Measurements from ENCODE around the gene BMP10.

The BMP10 gene

DNA sequence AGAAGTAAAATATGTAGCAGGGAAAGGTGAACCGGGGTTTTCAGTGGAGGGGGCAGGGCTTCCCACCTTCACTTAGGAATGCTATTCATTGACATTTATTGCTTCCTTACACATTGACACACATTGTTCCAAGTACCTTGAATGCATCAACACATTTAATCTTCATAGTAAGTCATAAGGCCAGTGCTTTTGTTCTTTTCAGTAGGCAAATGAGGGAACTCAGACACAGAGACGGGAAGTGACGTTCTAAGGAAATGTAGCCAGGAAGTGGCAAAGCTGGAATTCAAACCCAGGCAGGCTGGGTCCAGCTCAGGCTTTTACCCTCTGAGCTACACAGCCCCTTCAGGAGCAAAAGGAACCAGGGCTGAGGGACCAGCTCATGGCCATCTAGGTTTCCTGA is 20.7 kb downstream of the BMP10 start:
- no peak overlapping the region for H3K4me3 ChIP-seq (ENCODE audit: low read depth, low read length)
- peaks cover 6% of the 10 kb centered on the region; the same call in 1 of the 2 replicates for H3K4me1 ChIP-seq (ENCODE audit: control insufficient read depth, insufficient read depth, low read length)
- H3K36me3 ChIP-seq (ENCODE audit: control insufficient read depth, insufficient read depth, low read length): no peaks in the 10 kb centered on the region
- H3K27me3 ChIP-seq (ENCODE audit: control insufficient read depth, insufficient read depth, low read length): no peaks in the 10 kb centered on the region
- H3K9ac ChIP-seq (ENCODE audit: low read length): no peak overlapping the region
- no peaks in the 10 kb centered on the region for H3K9me3 ChIP-seq (ENCODE audit: control insufficient read depth, insufficient read depth, low read depth, low read length)
- H3K27ac ChIP-seq (ENCODE audit: low read depth, low read length): no peak overlapping the region; the same call in 1 of the 2 replicates

DNA sequence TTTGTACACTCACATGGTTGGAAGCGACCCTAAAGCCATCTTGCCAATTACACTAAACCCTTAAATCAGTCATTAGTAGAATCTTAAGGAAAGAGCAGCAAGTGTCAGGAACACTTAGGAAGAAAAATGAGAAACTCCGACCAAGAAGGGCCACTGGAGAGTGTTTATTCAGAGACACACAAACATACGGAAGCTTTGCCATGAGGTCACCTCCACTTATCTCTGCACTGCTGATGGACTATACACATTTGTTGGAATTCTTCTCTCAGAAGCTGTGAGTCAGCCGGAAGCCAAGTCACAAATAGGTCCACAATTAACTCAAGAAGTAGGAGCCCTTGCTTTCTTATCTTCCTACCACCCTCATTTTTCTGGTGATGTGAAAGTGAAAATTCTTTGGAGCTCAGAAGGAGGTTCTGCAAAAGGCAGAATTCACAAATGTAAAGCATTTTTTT is 21.6 kb downstream of the BMP10 start:
- Histone ChIP-seq H3K9me3 (ENCODE audit: control insufficient read depth, insufficient read depth, low read depth, low read length) (no peaks in the 10 kb centered on the region), H3K4me3 (ENCODE audit: low read depth, low read length) (no peak overlapping the region), H3K36me3 (ENCODE audit: control insufficient read depth, insufficient read depth, low read length) (no peaks in the 10 kb centered on the region), H3K27ac (ENCODE audit: low read depth, low read length) (no peak overlapping the region), H3K27me3 (ENCODE audit: control insufficient read depth, insufficient read depth, low read length) (no peaks in the 10 kb centered on the region), H3K9ac (ENCODE audit: low read length) (no peak overlapping the region), H3K4me1 (ENCODE audit: control insufficient read depth, insufficient read depth, low read length) (peaks cover 6% of the 10 kb centered on the region; the same call in 1 of the 2 replicates)

DNA sequence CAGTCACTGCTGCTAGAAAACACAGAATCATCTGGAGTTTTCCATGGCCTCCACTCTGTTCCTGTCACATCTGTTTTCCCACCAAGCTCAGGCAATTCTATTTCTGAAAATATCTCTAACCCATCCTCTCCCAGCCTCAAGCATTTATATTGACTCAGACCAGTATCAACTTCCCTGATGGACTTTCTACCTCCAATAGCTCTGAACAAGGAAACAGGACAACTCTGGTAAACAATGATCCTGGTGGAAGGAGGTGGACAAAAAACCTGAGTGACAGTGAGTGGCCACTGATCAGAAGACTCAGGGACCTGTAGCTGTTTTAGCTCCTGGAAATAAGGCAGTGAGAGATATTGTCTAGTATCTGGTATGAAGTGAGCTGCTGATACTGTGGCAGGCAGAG is 23.4 kb downstream of the BMP10 start:
- Histone ChIP-seq H3K4me1 (ENCODE audit: control insufficient read depth, insufficient read depth, low read length) (peaks cover 6% of the 10 kb centered on the region; the same call in 1 of the 2 replicates), H3K36me3 (ENCODE audit: control insufficient read depth, insufficient read depth, low read length) (no peaks in the 10 kb centered on the region), H3K27ac (ENCODE audit: low read depth, low read length) (no peak overlapping the region), H3K9ac (ENCODE audit: low read length) (no peak overlapping the region), H3K9me3 (ENCODE audit: control insufficient read depth, insufficient read depth, low read depth, low read length) (no peaks in the 10 kb centered on the region), H3K4me3 (ENCODE audit: low read depth, low read length) (no peak overlapping the region), H3K27me3 (ENCODE audit: control insufficient read depth, insufficient read depth, low read length) (no peaks in the 10 kb centered on the region)

DNA sequence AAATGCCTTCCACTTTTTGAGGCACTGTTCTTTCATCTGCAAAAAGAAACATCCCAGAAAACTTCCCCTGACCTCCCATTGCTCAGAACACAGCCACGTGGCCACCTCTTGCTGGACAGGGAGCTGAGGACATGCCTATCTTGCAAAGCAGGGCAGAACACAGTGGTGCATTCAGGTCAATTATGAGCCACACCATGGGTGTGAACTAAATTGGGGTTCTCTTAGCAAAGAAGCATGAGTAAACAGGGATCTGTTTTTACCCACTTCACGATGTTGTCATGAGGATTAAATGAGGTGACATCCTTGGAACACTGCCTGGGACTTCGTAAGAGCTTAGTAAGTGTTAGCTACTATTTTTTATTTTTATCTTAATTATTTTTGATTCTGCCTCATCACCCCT is 25.1 kb downstream of the BMP10 start:
- no peak overlapping the region for H3K9ac ChIP-seq (ENCODE audit: low read length)
- H3K4me1 ChIP-seq (ENCODE audit: control insufficient read depth, insufficient read depth, low read length): peaks cover 6% of the 10 kb centered on the region; the same call in 1 of the 2 replicates
- H3K4me3 ChIP-seq (ENCODE audit: low read depth, low read length): no peak overlapping the region
- 0 out of 2 replicates have a peak, but pooled peaks cover under 1% of the 10 kb centered on the region for H3K9me3 ChIP-seq (ENCODE audit: control insufficient read depth, insufficient read depth, low read depth, low read length)
- H3K27ac ChIP-seq (ENCODE audit: low read depth, low read length): no peak overlapping the region
- no peaks in the 10 kb centered on the region for H3K27me3 ChIP-seq (ENCODE audit: control insufficient read depth, insufficient read depth, low read length)
- no peaks in the 10 kb centered on the region for H3K36me3 ChIP-seq (ENCODE audit: control insufficient read depth, insufficient read depth, low read length)

DNA sequence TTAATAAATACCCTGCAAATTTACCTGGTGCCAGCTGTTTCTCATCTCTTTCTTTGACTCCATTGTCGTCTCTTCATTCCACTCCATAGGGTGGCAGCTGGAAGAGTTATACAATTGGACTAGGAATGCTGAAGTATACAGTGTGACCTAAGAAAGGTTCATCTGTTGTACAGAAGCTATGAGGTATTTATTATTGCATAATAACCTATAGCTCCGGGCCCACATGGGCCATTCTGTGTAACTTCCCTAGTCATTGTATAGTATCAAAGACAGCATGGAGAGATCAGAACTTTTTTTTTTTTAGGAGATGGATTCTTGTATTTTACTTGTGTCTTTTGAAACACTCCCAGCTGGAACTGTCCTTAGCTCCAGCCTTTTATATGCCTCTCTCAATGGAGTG is 26.2 kb downstream of the BMP10 start:
- Histone ChIP-seq H3K27me3 (ENCODE audit: control insufficient read depth, insufficient read depth, low read length) (no peaks in the 10 kb centered on the region), H3K4me3 (ENCODE audit: low read depth, low read length) (no peak overlapping the region), H3K9me3 (ENCODE audit: control insufficient read depth, insufficient read depth, low read depth, low read length) (peaks cover 9% of the 10 kb centered on the region; the same call in 1 of the 2 replicates)

DNA sequence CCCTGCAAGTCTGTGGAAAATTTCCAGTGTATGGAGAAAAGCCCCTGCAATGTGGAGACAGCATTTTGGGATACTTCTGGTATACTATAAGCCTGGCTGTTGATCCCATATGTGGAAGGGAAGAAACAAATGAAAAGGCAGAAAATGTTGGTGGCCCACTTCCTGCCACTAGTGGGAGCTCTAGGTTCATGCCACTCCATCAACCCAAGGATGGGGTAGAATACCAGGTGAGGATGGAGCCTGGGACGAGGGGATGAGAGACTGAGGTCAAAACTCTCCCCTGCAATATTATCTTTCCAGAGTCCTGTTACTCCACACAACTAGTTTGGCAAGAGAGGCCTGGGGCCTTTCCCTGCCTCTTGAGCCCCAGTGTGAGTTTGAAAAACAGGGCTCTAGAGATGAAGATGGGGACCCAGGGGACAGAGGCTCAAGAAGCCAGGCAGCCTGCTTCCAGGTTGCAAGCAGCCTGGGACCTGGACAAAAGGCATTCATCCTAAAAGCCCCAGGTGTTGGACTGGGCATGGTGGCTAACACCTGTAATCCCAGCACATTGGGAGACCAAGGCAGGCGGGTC is 31.9 kb downstream of the BMP10 start:
- Histone ChIP-seq H3K9me3 (ENCODE audit: control insufficient read depth, insufficient read depth, low read depth, low read length) (peaks cover 15% of the 10 kb centered on the region), H3K27ac (ENCODE audit: low read depth, low read length) (no peak overlapping the region), H3K4me3 (ENCODE audit: low read depth, low read length) (no peak overlapping the region), H3K9ac (ENCODE audit: low read length) (no peak overlapping the region), H3K36me3 (ENCODE audit: control insufficient read depth, insufficient read depth, low read length) (no peaks in the 10 kb centered on the region), H3K27me3 (ENCODE audit: control insufficient read depth, insufficient read depth, low read length) (no peaks in the 10 kb centered on the region), H3K4me1 (ENCODE audit: control insufficient read depth, insufficient read depth, low read length) (peaks cover 2% of the 10 kb centered on the region; the same call in 1 of the 2 replicates)

More for the DNA sequence above, 26.2 kb downstream of the BMP10 start:
- H3K9ac ChIP-seq (ENCODE audit: low read length): no peak overlapping the region
- H3K4me1 ChIP-seq (ENCODE audit: control insufficient read depth, insufficient read depth, low read length): no peaks in the 10 kb centered on the region
- H3K36me3 ChIP-seq (ENCODE audit: control insufficient read depth, insufficient read depth, low read length): no peaks in the 10 kb centered on the region
- no peak overlapping the region for H3K27ac ChIP-seq (ENCODE audit: low read depth, low read length)

DNA sequence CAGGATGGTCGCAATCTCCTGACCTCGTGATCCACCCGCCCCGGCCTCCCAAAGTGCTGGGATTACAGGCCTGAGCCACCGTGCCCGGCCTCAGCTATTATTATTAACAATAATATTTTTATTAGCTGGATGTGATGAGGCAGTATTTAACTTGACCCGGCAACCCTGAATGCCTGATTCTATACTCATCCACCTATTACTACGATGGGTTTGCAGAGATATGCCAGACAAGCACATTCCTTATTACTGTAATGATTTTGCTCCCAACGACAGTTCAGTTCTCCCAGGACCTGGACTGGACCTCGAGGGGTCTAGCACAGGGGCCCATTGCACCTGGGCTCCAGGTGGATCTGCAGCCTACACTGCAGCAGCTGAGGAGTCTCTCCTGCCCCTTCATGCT is 32.6 kb downstream of the BMP10 start:
- Histone ChIP-seq H3K27ac (ENCODE audit: low read depth, low read length) (no peak overlapping the region), H3K4me1 (ENCODE audit: control insufficient read depth, insufficient read depth, low read length) (peaks cover 2% of the 10 kb centered on the region; the same call in 1 of the 2 replicates), H3K9me3 (ENCODE audit: control insufficient read depth, insufficient read depth, low read depth, low read length) (peaks cover 15% of the 10 kb centered on the region), H3K36me3 (ENCODE audit: control insufficient read depth, insufficient read depth, low read length) (no peaks in the 10 kb centered on the region), H3K4me3 (ENCODE audit: low read depth, low read length) (no peak overlapping the region), H3K27me3 (ENCODE audit: control insufficient read depth, insufficient read depth, low read length) (no peaks in the 10 kb centered on the region), H3K9ac (ENCODE audit: low read length) (no peak overlapping the region)

DNA sequence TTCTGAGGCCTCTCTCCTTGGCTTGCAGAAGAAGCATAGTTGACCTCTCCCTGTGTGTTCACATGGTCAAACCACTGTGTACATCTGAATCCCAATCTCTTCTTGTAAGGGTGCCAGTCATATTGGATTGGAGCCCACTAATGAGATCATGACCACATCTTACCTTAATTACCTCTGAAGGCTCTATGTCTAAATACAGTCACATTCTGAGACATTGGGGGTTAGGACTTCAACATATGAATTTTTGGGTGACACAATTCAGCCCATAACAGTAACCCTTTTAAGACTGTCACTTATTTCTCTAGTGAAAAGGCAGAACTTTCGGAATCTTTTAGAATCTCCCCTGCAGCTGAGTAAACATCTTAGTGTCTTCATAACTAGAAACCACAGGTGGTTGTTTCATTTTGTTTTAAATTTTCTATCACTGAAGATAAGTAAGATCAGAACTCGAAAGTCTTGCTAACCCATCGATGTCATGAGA is 33.3 kb downstream of the BMP10 start:
- Histone ChIP-seq H3K9me3 (ENCODE audit: control insufficient read depth, insufficient read depth, low read depth, low read length) (peaks cover 15% of the 10 kb centered on the region), H3K4me1 (ENCODE audit: control insufficient read depth, insufficient read depth, low read length) (peaks cover 2% of the 10 kb centered on the region; the same call in 1 of the 2 replicates), H3K4me3 (ENCODE audit: low read depth, low read length) (no peak overlapping the region), H3K27me3 (ENCODE audit: control insufficient read depth, insufficient read depth, low read length) (no peaks in the 10 kb centered on the region), H3K36me3 (ENCODE audit: control insufficient read depth, insufficient read depth, low read length) (no peaks in the 10 kb centered on the region), H3K9ac (ENCODE audit: low read length) (no peak overlapping the region), H3K27ac (ENCODE audit: low read depth, low read length) (no peak overlapping the region)

DNA sequence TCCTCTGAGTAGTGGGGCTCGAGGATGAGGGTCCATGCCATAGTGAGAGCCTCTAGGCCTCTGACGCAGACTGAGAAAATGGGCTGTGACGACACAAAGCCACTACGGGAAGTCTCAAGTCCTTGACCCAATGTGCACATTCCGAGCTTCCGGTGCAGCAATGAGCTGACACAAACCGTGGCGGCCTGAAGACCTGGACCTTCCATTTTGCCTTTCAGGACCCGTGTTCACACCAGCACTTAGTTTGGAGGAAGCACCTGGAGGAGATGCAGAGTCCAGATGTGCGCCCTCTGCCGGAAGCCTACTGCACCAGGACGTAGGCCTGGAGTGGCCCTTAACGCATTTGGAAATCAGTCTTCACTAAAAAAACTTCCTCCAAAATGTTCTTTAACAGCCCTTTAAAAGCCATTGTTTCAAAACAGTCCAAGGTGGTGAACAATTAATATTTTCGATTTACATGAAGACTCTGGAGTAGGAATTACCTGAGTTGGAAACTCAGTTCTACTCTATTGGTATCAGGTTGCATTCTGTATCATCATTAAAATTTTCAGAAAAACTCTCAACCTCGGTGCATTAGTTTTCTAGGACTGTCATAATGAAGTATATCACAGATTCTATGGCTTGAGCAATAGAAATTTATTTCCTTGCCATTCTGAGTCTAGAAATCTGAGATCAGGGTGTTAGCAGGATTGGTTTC is 33.9 kb downstream of the BMP10 start:
- Histone ChIP-seq H3K9ac (ENCODE audit: low read length) (no peak overlapping the region), H3K4me3 (ENCODE audit: low read depth, low read length) (no peak overlapping the region), H3K36me3 (ENCODE audit: control insufficient read depth, insufficient read depth, low read length) (no peaks in the 10 kb centered on the region), H3K27ac (ENCODE audit: low read depth, low read length) (no peak overlapping the region), H3K9me3 (ENCODE audit: control insufficient read depth, insufficient read depth, low read depth, low read length) (peaks cover 15% of the 10 kb centered on the region), H3K4me1 (ENCODE audit: control insufficient read depth, insufficient read depth, low read length) (peaks cover 2% of the 10 kb centered on the region; the same call in 1 of the 2 replicates), H3K27me3 (ENCODE audit: control insufficient read depth, insufficient read depth, low read length) (no peaks in the 10 kb centered on the region)

DNA sequence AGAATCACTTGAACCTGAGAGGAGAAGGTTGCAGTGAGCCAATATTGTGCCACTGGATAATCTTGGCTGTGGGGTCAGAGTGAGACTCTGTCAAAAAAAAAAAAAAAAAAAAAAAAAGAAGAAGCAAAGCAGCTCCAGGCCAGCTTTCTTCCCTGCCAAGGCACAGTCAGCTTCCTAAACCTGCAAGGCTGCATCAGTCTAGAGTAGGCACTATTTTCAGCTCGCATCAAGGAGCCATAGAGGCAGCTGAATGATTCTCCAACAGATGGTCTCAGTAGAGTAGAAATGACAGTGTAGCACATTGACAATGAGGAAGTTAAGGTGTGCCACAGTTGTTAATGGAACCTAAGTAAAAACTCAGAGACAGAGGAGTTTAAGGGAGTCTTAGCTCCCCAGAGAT is 35.6 kb downstream of the BMP10 start:
- Histone ChIP-seq H3K27ac (ENCODE audit: low read depth, low read length) (no peak overlapping the region), H3K9ac (ENCODE audit: low read length) (no peak overlapping the region), H3K4me1 (ENCODE audit: control insufficient read depth, insufficient read depth, low read length) (peaks cover 2% of the 10 kb centered on the region; the same call in 1 of the 2 replicates), H3K27me3 (ENCODE audit: control insufficient read depth, insufficient read depth, low read length) (no peaks in the 10 kb centered on the region), H3K36me3 (ENCODE audit: control insufficient read depth, insufficient read depth, low read length) (no peaks in the 10 kb centered on the region), H3K4me3 (ENCODE audit: low read depth, low read length) (no peak overlapping the region), H3K9me3 (ENCODE audit: control insufficient read depth, insufficient read depth, low read depth, low read length) (peaks cover 11% of the 10 kb centered on the region)

DNA sequence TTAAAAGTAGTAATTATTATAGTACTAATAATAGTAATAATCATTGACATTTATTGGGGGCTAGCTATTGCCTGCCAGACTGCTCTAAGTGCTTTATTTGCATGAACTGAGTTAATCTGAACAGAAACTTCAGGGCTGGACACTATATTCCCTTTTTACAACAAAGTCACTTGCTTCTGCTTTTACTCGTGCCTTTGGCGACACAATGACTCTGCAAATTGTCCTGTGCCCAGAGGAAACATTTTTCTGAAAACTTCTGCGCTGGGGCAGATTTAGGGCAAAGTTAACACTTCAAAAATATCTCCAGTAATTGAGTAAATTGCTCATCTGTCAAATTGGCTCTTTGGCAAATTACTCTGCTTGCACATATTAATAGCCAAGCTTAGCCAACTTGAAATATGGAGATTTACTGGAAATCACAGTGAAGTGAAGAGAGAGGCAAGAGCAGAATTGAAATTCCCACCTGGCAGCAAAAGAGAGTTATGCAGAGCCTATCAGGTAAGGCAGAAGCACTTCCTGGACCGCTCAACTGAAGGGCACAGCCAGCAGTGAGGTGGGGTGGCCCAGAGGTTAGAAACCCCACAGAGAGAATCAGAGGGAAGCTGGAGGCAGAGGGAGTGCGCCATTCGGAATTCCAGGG is 36.3 kb downstream of the BMP10 start:
- H3K9ac ChIP-seq (ENCODE audit: low read length): no peak overlapping the region
- no peaks in the 10 kb centered on the region for H3K36me3 ChIP-seq (ENCODE audit: control insufficient read depth, insufficient read depth, low read length)
- peaks cover 7% of the 10 kb centered on the region for H3K9me3 ChIP-seq (ENCODE audit: control insufficient read depth, insufficient read depth, low read depth, low read length)
- peaks cover 2% of the 10 kb centered on the region; the same call in 1 of the 2 replicates for H3K4me1 ChIP-seq (ENCODE audit: control insufficient read depth, insufficient read depth, low read length)
- no peak overlapping the region for H3K4me3 ChIP-seq (ENCODE audit: low read depth, low read length)
- H3K27ac ChIP-seq (ENCODE audit: low read depth, low read length): no peak overlapping the region
- H3K27me3 ChIP-seq (ENCODE audit: control insufficient read depth, insufficient read depth, low read length): no peaks in the 10 kb centered on the region

Measured in HUES6 (cell line).